Melanocyte of skin (primary cell): ENCODE data around the gene RBM43. TPM values are rescaled to one million over a fixed set of nuclear protein-coding genes. Genes with fewer than 3 reads are reported as not detected.

ENCODE experiments used
- total RNA-seq, 2 donors: library from RNA; depleted of rRNA; stranded (reverse); fragments of >200 nt; gene quantifications; 2 replicates each; pipeline ENCODE4 v1.2.3, GENCODE V29; 2012

Gene RBM43
- 1 to 10 TPM; 4.1 to 4.7 TPM for total RNA-seq

DNA sequence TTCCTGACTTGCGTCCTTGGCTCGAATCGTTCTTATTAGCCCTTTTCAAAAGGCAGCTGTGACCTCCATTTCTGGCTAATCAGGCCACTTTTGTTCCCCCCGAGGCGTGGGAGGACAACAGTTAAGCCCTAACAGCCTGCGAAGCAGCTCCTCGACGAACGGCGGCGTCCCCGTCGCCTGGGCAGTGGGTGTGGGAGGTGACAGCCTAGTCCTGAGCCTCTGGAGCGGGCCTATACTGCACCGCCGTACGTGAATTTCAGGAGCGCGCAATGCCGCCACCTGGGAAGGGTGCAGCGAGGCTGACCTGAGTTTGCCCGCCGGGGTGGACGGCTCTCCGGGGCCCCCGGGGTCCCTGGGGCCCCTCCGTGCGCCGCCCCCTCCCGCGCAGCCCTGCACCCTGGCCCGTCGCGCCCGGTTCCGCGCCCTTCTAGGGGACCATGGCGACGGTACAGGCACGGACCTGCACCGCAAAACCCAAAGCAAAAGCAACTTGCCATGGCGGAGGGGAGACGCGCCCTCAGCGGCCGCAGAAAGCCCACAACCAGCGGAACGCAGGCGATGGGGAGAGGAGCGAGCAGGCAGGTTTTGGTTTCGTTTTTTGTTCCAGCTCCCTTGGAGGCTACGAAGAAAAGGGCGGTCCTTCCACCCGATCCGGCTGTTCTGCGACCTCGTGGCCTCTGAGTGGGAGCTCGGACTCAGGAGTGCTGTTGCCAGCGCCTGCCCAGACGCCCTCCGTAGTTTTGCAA lies at the start of gene RBM43:
Gene RBM43, minus strand, starts transcription at position 633 of the 746 bp plus-strand sequence. Its CDS starts 136 bp downstream, at position 497.

Other genes with a start within 250 kb of the RBM43 start
- 10 to 100 TPM; 16.9 to 26.6 TPM for gene NMI, start 27.8 kb upstream of the RBM43 start, total RNA-seq
- 10 to 100 TPM; 12.7 to 66.1 TPM for gene TNFAIP6, start 95.7 kb upstream of the RBM43 start, total RNA-seq
- 10 to 100 TPM; 32.0 to 35.3 TPM for gene RIF1, start 148.0 kb upstream of the RBM43 start, total RNA-seq